Endothelial cell of umbilical vein (primary cell): ENCODE results near the gene HOXD3. TPM values are rescaled to one million over a fixed set of nuclear protein-coding genes. Genes with fewer than 3 reads are reported as not detected.
A peak's percentile ranks its signal among the peaks of the same experiment; 100 is the strongest.

Experiments
- BruUV-seq: library from RNA; stranded (reverse); fragments of 400-500 nt; replicated peaks from 2 replicates; lab custom pipeline; 2021; lab: Mats Ljungman, UMichigan
- CTCF ChIA-PET: fragments of 300-600, 350-600 bp; sonication (Branson Sonifier 250); formaldehyde crosslinking; loops from one replicate; lab custom pipeline; 2021; ENCODE audit warnings: antibody characterized with exemption, inconsistent platforms; lab: Charles Lee
- POLR2A ChIA-PET: fragments of 300-600, 350-600 bp; sonication (Branson Sonifier 250); formaldehyde crosslinking; loops from one replicate; lab custom pipeline; 2021; ENCODE audit warnings: antibody characterized with exemption, inconsistent platforms; lab: Charles Lee
- DNase-seq: peaks from one replicate; pipeline ENCODE4 v3.0.0-alpha.2; 2011; ENCODE audit warnings: low read depth, low spot score
- FAIRE-seq: peaks from 2 replicates; lab custom pipeline; 2011; peaks lifted over from hg19 to GRCh38; lab: Jason Lieb, UNC
- H2AFZ ChIP-seq: 2 replicates; pipeline ENCODE4 v1.6.0; 2012; ENCODE audit warnings: low read depth, low read length, control low read depth, inconsistent platforms
- H3K27ac ChIP-seq: 2 replicates; pipeline ENCODE4 v1.5.1; 2011; ENCODE audit warnings: low read depth, mild to moderate bottlenecking, control low read depth, low read length, moderate library complexity; ENCODE audit not compliant: insufficient read depth
- H3K27me3 ChIP-seq, 2 experiments: 2 replicates each; pipeline versions ENCODE4 v1.6.0 to v1.6.1; 2011; ENCODE audit warnings: low read length in 2 of 2, mixed read lengths in 1 of 2; ENCODE audit not compliant: control insufficient read depth in 2 of 2, insufficient read depth in 2 of 2
- H3K36me3 ChIP-seq, 2 experiments: 2 replicates in 1 of 2; 3 replicates in 1 of 2; pipeline ENCODE4 v1.5.1; 2011; ENCODE audit warnings: low read length in 2 of 2, mild to moderate bottlenecking in 1 of 2, moderate library complexity in 1 of 2; ENCODE audit not compliant: control insufficient read depth in 2 of 2, insufficient read depth in 2 of 2; ENCODE audit errors: extremely low read depth in 1 of 2
- H3K4me1 ChIP-seq: 3 replicates; pipeline ENCODE4 v1.5.1; 2011; ENCODE audit warnings: mild to moderate bottlenecking, low read length; ENCODE audit not compliant: control insufficient read depth, insufficient read depth; ENCODE audit errors: extremely low read depth
- H3K4me2 ChIP-seq: 2 replicates; pipeline ENCODE4 v1.6.1; 2011; ENCODE audit warnings: low read length, control low read depth, mixed read lengths; ENCODE audit not compliant: insufficient read depth
- H3K4me3 ChIP-seq, 3 experiments: fragments of 200-600 bp in 1 of 3; sonication (generic), shearing (Covaris generic) in 1 of 3; replicated peaks in 1 of 3; 2 replicates each; pipeline ENCODE4 v1.5.1; 2011 to 2016; ENCODE audit warnings: control low read depth in 3 of 3, low read length in 3 of 3, mild to moderate bottlenecking in 2 of 3, inconsistent platforms in 1 of 3, low read depth in 1 of 3, moderate library complexity in 1 of 3; ENCODE audit not compliant: insufficient read depth in 1 of 3
- H3K79me2 ChIP-seq: 2 replicates; pipeline ENCODE4 v1.6.0; 2012; ENCODE audit warnings: low read length, inconsistent platforms; ENCODE audit not compliant: control insufficient read depth, insufficient read depth
- H3K9ac ChIP-seq: replicated peaks from 2 replicates; pipeline ENCODE3; 2011; ENCODE audit warnings: low read length, control low read depth; ENCODE audit not compliant: insufficient read depth; ENCODE audit errors: extremely low read depth
- H3K9me1 ChIP-seq: replicated peaks from 3 replicates; pipeline ENCODE4 v1.6.0; 2011; ENCODE audit warnings: mild to moderate bottlenecking, low read length; ENCODE audit not compliant: control insufficient read depth, insufficient read depth; ENCODE audit errors: extremely low read depth
- H3K9me3 ChIP-seq: replicated peaks from 2 replicates; pipeline ENCODE4 v1.5.1; 2012; ENCODE audit warnings: low read length, inconsistent platforms; ENCODE audit not compliant: control insufficient read depth, insufficient read depth
- H4K20me1 ChIP-seq: replicated peaks from 2 replicates; pipeline ENCODE3; 2011; ENCODE audit warnings: mild to moderate bottlenecking, low read length; ENCODE audit not compliant: control insufficient read depth, insufficient read depth; ENCODE audit errors: extremely low read depth
- CTCF ChIP-seq, 2 donors: IDR thresholded peaks; 1 replicate in 1 of 2; 2 replicates in 1 of 2; pipeline ENCODE4 v1.5.1; 2011; ENCODE audit warnings: low read length in 2 of 2, mild to moderate bottlenecking in 2 of 2, moderate library complexity in 2 of 2, control low read depth in 1 of 2, inconsistent platforms in 1 of 2, low read depth in 1 of 2; ENCODE audit not compliant: insufficient read depth in 1 of 2; ENCODE audit errors: extremely low read depth in 1 of 2
- EZH2 ChIP-seq: IDR thresholded peaks from 2 replicates; pipeline ENCODE4 v1.6.1; 2012; ENCODE audit warnings: borderline replicate concordance, low read depth, mild to moderate bottlenecking, moderate library complexity, low read length, inconsistent platforms; ENCODE audit not compliant: severe bottlenecking
- FOS ChIP-seq: IDR thresholded peaks from 2 replicates; pipeline ENCODE4 v1.6.1; 2011; ENCODE audit warnings: mild to moderate bottlenecking, low read length, moderate library complexity, borderline replicate concordance; ENCODE audit not compliant: insufficient read depth
- GATA2 ChIP-seq: IDR thresholded peaks from 2 replicates; pipeline ENCODE4 v1.7.0; 2011; ENCODE audit warnings: low read depth, mild to moderate bottlenecking, moderate library complexity, mixed read lengths, low read length; ENCODE audit not compliant: insufficient read length, insufficient read depth
- JUN ChIP-seq: IDR thresholded peaks from 2 replicates; pipeline ENCODE4 v1.6.1; 2011; ENCODE audit warnings: borderline replicate concordance, low read depth; ENCODE audit not compliant: insufficient read length, insufficient read depth
- MAX ChIP-seq: IDR thresholded peaks from 2 replicates; pipeline ENCODE4 v1.6.1; 2011; ENCODE audit not compliant: insufficient read depth, insufficient read length
- MYC ChIP-seq: IDR thresholded peaks from one replicate; pipeline ENCODE4 v1.6.1; 2011; ENCODE audit warnings: mild to moderate bottlenecking, low read depth, low read length
- POLR2A ChIP-seq: IDR thresholded peaks from 2 replicates; pipeline ENCODE4 v1.6.1; 2012; ENCODE audit warnings: low read depth, mild to moderate bottlenecking, control low read depth, low read length
- POLR2AphosphoS5 ChIP-seq: IDR thresholded peaks from 2 replicates; pipeline ENCODE4 v1.6.1; 2012; ENCODE audit warnings: low read depth, mild to moderate bottlenecking, control low read depth, low read length, moderate library complexity; ENCODE audit not compliant: insufficient read depth
- dilution Hi-C: fragments of 300-500 bp; cut with MboI; formaldehyde crosslinking; loops from one replicate; pipeline ENCODE4 v1.15.0; 2019; ENCODE audit warnings: low sequenced_read_pairs; ENCODE audit not compliant: extremely low pct_ligation_motif_present
- intact Hi-C: fragments of 100-400 bp; cut with micrococcal nuclease; formaldehyde crosslinking; loops from one replicate; pipeline ENCODE4 v1.10.0; 2022
- polyA plus RNA-seq, 4 experiments: library from polyadenylated mRNA; depleted of rRNA in 3 of 4; stranded (reverse) in 3 of 4; unstranded in 1 of 4; fragments of >200 nt; gene quantifications; 2 replicates each; pipeline versions ENCODE4 v1.2.1 to v1.2.3, GENCODE V29; 2011 to 2012; ENCODE audit warnings: missing spikeins in 1 of 4
- total RNA-seq: library from RNA; stranded (reverse); gene quantifications from 2 replicates; pipeline ENCODE4 v1.2.3, GENCODE V29; 2021

HOXD3 gene
- total and polyA plus RNA-seq, 2 donors (not counting 3 experiments of a cell fraction or from before 2014, with no cell fraction given), result 2.9 to 20.9 TPM

GRCh38 chr2:176121190-176122051, 35.7 kb upstream of the HOXD3 start:
- dilution Hi-C loops (no loop called here), intact Hi-C loops (no loop called here)
- ChIA-PET CTCF (interaction anchor here (0.9 to 4.7 kb wide), 15 partner anchors 8 to 1041 kb away, joined by 3 to 28 read pairs (median 7); no protein-coding TSS in a partner anchor), POLR2A (interaction anchor here (0.7 kb wide), 2 partner anchors 516 to 953 kb away, joined by 3 read pairs; partner anchors contain the start of gene ATF2)
- Histone ChIP-seq H3K9me1 (no peaks in the 10 kb centered on the region), H3K79me2 (no peaks in the 10 kb centered on the region), H3K9ac (no peak overlapping the region), H3K4me2 (no peak overlapping the region), H3K4me3 (peak overlapping the region in 1 of 3 experiments; percentile 49), H2AFZ (no peak overlapping the region), H3K4me1 (peaks cover 15% of the 10 kb centered on the region), H3K9me3 (no peaks in the 10 kb centered on the region), H3K27ac (no peak overlapping the region), H3K36me3 (no peaks in the 10 kb centered on the region), H4K20me1 (no peaks in the 10 kb centered on the region), H3K27me3 (peaks cover 50 to 62% of the 10 kb centered on the region in 2 experiments)
- TF ChIP-seq GATA2, result no peak
- TF ChIP-seq POLR2A, result no peak
- peak; percentile 99 for TF ChIP-seq EZH2
- no TSS peak for BruUV-seq
- DNase-seq, result no peak
- FAIRE-seq, result no peak

- Histone ChIP-seq H3K79me2 (no peaks in the 10 kb centered on the region), H3K9ac (peak overlapping the region; percentile 17), H3K4me2 (peak overlapping the region; percentile 80), H3K27me3 (peaks cover 44 to 54% of the 10 kb centered on the region in 2 experiments), H3K4me1 (peaks cover 12% of the 10 kb centered on the region), H3K9me3 (no peaks in the 10 kb centered on the region), H2AFZ (peak overlapping the region; percentile 89), H3K9me1 (no peaks in the 10 kb centered on the region), H3K27ac (no peak overlapping the region), H3K4me3 (peak overlapping the region; percentile 49 to 77 (median 61)), H4K20me1 (no peaks in the 10 kb centered on the region), H3K36me3 (no peaks in the 10 kb centered on the region)
- dilution Hi-C loops (no loop called here), intact Hi-C loops (no loop called here)
- DNase-seq (no peak), FAIRE-seq (peak; percentile 76)
- POLR2A ChIA-PET, result interaction anchor here (1.1 kb wide), 1 partner anchor 1141 kb away, joined by 3 read pairs; no protein-coding TSS in a partner anchor
- no TSS peak for BruUV-seq
- CTCF ChIA-PET, result interaction anchor here (0.9 to 4.7 kb wide), 14 partner anchors 9 to 1040 kb away, joined by 3 to 28 read pairs (median 8); no protein-coding TSS in a partner anchor
- TF ChIP-seq CTCF (IDR thresholded peaks at IDR 0.05; ENCODE audit: extremely low read depth in 1 of 2, insufficient read depth in 1 of 2, low read depth in 1 of 2, low read length in 2 of 2) (peak in 1 of 2 donors; percentile 9), GATA2 (no peak), POLR2A (no peak), MYC (no peak), FOS (no peak), EZH2 (peak; percentile 0), MAX (no peak), POLR2AphosphoS5 (no peak), JUN (no peak)
Measured at GRCh38 chr2:176122052-176122682, 34.9 kb upstream of the HOXD3 start.
